Activated gamma-delta T cell (primary cell): Measurements from ENCODE around the gene PPHLN1.
"Not testable (repeated sequence)": the region's sequence is repeated elsewhere in the genome, so short reads cannot be mapped to it uniquely, and the experiment has no call there.

Experiments used
- DNase-seq: peaks from one replicate; lab custom pipeline; 2025; lab: John Stamatoyannopoulos, UW

The PPHLN1 gene

DNA sequence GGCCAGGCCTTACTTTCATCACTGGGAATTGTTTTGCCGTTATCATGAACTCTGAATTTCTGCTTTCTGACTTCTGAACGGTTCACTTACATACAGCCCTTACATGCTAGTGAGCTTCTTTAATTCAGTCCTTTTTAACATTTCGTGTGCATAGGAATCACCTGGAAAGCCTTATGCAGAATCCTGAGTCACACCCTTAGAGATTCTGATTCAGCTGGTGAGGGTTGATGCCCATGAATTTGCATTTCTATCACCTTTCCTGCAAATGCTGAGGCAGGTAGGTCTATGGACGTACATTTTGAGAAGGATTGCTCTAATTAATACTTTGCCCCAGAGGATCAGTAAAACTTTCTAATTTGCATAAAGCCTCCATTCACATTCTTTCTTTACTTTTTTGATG lies 44.0 kb downstream of the PPHLN1 start:
- DNase-seq: no peak

DNA sequence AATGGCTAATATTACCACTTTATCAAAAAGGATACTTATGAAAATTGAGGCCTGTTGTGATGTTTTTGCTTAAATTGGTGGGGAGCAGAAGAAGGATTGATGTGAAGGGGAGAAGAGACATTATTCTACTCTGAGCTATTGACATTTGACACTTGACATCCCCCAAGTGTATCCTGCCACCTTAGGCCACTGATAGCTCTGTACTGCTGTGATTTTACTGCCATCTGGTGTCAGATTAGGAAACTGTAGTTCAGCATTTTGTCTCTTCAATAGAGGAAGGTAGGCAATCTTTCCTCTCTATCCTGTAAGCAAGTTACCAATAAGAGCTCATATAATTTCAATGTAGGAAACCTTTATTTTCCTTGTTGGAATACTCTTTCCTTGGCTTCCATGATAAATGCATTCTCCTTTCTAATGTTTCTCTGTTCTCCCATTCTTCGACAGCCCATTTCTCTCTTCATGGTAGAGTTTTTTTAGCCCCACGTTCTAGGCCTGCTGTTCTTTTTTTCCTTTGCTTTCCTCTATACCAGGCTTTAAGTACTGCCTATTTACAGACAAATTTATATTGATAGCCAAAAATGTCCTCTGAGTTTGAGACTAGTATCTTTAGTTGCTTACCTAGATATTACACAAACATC lies 46.3 kb downstream of the PPHLN1 start:
- DNase-seq: no peak

DNA sequence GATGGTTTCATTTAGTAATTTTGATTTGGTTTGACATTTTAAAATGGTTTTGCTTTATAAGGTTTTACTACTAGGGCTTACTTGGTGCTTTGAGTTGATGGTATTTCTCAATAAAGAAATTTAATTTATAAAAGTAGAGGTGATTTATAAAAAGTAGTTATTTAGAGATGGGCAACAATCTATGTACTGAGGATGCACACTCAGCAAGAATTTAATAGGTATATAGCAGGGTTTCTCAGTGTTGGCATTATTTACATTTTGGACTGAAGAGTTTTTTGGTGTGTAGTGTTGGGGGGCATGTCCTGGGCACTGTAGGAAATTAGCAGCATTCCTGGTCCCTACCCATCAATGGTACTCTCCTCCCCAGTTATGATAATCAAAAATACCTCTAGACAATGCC lies 47.7 kb downstream of the PPHLN1 start:
- no peak for DNase-seq

DNA sequence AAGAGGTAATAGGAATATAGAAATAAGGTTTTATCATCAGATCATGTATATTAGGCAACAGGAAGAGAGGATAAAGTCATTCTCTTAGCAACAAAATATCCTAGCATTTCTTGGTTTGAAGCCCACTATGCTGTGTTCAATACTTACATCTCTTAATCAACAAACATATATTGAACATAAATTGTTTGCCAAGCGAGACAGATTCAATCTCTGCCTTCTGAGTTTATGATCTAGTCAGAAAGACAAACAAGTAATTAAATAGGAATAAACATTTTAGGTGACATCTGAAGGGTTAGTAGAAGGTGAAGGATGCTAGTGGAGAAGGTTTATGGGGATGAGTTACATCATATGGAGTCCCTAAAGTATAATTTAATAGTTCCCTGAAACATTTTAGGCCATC lies 54.8 kb downstream of the PPHLN1 start:
- DNase-seq: no peak

DNA sequence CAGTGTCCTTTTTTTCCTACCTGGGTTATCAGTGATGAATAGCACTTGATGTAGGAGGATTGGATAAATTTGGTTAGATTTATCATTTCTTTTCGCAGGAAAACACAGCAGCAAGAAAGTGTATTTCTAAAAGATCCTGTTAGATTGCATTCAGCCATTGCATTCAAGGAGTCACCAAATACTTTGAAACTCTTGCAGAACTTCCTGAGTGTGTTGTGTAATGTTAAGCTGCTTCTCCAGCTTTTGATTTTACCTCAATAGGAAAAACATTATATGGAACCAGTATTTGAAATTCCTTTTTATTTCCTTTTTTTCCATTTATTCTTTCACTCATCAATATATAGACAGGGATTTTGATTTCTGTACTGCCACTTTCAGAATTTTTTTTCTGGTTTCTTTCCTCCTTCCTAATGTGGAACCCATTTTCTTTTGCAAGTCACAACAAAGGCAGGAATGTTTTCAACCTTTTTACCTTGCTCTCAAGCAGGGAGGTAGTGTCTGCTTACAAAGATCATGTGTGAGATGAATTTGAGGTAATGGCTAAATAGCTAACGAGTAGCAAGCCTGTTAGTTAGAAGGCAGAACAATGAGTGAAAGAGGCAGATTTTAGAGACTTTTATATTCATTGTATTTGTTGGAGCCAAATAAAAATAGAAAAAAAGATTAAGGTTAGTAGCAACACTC lies 56.2 kb downstream of the PPHLN1 start:
- DNase-seq: no peak

DNA sequence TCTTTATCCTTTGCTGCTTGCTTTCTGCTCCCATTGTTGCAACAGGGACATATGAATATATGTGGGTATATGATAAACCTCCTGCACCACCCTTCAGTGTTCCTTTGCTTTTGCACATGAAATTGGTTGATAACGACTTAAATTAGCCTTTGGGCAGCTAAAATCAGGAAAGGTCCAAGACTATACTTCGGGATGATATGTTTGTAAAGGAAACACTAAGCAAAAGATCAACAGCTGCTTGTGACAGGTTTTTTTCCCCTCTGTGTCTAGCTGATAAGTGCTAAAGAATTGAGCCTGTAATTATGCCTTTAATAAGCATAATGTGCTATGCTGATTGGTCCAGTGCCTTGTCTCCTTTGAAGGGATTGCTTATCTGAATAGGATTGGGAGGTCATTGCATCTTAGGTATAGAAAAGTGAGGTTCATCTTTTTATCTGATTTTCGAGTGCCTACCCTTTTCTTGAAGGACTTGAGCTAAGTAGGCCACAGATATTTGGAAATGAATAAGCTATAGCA lies 59.4 kb downstream of the PPHLN1 start:
- no peak for DNase-seq

DNA sequence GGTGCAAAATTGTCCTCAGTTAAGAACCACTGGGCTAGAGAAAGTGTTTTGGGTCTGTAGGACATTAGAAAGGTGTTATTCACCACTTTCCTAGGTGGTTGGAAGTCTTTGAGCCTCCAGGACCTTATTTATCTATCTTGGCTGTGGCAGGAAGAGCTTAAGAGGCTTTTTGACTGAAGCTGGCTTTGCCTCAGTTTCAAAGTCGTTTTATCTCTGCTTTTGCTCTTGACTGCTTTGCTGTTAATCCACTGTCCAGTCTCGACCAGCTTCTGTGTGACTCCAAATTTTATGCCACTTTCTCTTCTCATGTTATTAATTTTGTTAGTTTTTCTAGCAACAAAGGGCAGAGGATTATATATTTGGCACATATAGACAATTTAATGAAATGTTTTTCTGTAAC lies 60.3 kb downstream of the PPHLN1 start:
- DNase-seq: no peak

DNA sequence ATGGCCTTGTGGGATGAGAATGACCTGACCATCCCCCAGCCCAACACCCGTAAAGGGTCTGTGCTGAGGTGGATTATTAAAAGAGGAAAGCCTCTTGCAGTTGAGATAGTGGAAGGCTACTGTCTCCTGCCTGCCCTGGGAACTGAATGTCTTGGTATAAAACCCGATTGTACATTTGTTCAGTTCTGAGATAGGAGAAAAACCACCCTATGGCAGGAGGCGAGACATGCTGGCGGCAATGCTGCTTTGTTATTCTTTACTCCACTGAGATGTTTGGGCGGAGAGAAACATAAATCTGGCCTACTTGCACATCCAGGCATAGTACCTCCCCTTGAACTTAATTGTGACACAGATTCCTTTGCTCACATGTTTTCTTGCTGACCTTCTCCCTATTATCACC lies 62.1 kb downstream of the PPHLN1 start:
- not testable (repeated sequence) for DNase-seq

DNA sequence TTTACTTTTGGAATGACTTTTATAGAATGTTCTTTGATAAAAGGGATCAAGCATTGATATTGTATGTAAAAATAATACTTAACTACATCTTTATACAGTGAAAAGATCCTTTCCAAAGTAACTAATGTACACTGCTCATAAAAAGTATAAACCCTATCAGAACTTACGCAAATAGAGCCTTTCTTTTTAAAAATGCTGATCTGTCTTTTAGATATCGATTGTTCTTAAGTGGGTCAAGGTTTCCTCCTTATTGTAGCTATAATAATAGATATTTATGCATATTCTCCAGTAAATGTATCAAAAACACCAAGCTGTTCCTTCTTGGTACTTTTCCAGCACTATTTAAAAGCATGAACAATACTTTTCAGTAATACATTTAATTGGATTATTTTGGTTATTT lies 68.5 kb downstream of the PPHLN1 start:
- DNase-seq: no peak

DNA sequence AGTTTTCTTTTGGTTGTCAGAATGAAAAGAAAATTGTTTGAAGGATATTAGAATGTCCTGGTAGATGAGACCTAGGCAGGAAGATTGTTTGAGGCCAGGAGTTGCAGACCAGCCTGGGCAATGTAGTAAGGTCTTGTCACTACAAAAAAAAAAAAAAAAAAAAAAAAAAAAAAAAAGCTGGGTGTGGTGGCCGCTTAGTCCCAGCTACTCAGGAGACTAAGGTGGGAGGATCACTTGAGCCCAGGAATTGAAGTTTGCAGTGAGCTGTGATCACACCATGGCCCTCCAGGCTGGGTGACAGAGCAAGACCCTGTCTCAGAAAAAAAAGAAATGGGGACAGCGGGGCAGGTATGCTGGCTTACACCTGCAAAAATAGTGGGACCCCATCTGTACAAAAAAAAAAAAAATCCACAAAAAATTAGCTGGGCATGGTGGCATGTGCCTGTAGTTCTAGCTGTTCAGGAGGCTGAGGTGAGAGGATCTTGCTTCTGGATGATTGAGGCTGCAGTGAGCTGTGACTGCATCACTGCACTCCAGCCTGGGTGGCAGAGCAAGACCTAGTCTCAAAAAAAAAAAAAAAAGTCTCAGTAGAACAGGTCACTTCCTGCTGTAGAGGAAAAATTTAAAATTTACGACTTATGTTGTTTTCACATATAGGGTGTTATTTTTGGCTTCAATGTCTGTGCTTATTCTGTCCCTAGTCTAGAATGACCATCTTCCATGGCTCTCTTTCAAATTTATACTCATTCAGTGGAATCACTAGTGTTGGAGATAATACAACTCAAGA lies 70.7 kb downstream of the PPHLN1 start:
- DNase-seq: no peak

DNA sequence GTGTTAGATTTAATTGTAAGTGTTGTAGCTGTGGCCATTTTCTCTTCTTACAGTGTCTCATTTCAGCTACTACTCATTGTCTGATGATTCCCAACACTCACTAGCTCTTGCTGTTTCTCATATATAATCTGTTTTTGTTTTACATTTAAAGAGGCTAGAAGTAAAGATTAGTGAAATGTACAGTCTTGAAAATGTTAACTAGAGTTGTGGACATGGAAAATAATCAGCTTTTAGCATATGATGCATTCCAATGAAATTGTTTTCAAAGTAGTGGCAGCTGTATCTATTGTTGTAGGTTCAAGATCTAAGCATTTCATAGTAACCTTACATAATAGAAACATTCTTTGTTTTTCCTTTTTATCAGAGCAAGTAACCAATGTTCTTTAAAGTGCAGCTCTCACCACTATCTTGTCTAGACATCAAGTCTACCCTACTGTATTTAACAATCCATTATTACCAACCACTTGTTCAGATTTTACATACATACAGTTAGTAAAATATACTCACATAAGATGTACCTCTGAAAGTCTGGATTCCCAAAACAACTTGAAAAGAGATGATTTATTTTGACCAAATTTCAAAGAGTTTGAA lies 76.9 kb downstream of the PPHLN1 start:
- DNase-seq: no peak

DNA sequence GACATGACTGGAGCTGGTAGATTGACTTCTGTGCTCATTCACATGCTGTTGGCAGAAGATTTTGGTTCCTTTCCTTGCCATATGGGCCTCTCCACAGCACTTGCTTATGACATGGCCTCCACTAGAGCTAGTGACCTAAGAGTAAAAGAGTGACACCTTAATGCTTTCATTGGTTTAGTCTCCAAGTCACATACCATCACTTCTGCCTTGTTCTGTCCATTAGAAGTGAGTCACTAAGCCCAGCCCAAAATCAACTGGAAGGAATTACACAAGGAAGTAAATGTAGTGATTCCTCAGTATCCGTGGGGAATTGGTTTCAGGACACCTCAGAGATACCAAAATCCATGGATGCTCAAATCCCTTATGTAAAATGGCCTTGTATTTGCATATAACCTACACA lies 81.3 kb downstream of the PPHLN1 start:
- DNase-seq: no peak

DNA sequence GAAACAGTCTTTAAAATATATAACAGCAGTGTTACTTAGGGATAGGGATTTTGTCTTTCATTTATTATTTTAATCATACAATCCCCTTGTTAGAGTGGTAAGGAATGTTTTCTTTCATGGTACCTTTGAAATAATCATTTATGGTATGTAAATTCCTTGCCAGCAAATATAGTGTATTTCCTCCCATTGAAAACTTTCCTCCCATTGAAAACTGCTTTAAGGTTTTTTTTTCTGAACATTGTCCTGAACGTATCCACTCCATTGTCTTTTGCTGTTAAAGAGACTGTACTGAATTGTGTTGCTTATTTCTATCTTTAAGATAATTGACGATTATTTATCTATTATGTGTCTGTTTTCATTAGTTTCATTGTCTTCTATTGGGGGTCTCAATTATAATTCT lies 83.5 kb downstream of the PPHLN1 start:
- DNase-seq: no peak

DNA sequence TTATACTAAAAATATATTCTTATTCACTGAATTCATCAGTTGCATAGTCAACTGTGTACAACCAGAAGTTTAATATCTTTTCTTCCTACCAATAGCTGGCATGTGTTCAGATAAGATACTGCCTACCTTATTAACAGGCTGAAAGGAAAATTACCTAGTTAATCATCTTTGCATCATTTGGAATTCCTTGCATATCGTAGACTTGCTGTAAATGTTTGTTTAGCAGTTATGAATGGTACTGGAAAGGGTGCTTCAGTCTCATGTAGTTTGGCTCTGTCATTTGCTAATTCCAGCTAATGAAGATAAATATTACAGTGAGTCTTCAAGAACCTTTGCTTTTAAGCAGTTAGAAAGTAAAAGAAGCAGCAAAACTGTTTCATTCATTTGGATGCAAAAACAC lies 84.4 kb downstream of the PPHLN1 start:
- no peak for DNase-seq

DNA sequence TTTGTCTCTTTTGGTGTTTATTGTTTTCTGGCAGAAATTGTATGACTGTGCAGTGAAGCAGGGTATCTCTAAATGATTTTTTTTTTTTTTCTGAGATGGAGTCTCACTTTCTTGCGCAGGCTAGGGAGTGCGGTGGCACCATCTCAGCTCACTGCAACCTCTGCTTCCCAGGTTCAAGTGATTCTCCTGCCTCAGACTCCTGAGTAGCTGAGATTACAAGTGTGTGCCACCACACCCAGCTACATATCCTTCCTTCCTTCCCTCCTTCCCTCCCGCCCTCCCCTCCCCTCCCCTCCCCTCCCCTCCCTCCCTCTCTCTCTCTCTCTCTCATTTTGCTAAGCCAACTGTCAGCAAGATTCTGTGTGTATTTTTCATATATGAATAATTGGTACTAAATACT lies 94.4 kb downstream of the PPHLN1 start:
- no peak for DNase-seq

DNA sequence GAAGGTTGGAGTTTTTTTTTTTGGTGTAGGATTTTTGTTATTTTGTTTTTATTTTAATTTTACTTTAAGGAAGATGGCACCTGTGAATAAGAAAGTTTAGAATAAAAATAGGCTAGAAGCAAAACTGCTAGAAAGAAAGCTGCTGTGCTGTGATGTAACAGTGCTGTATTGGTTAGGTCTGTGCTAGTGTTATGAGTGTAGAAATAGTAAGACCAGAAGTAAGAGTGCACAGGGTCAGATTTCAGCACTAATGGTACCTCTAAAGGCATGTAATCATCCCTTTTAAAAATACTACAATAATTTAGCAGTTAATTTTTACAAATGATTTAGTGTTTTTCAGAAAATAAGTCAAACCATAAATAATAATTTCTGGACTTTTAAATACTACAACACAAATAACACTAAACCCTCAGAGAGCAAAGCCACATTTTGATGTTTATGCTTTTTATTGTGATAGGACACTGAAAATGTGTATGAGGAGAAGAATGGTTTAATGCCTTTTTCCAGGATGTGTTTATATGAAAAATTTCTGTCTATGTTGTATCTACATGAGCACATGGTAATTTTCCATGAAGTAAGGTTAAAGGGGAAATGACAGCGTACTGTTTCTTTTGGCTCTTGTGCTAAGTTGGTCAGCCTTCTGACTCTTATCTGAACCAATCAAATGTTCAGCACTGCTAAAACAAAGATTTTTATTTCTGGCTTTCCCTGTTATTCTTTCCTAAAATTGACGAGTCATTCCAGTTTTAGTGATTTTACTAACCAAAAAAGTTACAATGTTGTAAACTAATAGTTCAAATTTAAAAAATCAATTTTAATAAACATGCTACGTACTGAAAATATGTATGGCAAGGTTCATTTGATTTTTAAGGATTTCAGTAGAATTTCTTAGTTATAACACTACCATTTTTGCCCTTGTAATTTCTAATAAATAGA lies 96.1 kb downstream of the PPHLN1 start:
- no peak for DNase-seq

DNA sequence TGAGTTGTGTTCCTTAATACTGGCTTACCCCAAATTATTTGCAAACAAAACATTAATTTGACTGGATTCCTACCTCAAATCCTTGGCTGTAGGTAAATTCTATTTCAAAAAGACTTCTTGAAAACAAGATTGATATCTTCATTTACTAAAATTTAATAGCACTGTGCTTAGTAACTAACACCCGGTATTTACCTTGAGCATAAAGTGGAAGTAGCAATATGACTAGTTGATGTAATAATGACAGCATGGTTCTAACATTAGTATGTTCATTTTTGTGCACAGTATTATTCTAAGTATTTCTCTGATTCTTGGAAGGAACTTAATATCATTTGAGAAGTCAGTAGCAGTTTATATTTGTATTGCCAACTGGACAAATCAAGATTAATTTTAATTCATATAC lies 96.8 kb downstream of the PPHLN1 start:
- no peak for DNase-seq

DNA sequence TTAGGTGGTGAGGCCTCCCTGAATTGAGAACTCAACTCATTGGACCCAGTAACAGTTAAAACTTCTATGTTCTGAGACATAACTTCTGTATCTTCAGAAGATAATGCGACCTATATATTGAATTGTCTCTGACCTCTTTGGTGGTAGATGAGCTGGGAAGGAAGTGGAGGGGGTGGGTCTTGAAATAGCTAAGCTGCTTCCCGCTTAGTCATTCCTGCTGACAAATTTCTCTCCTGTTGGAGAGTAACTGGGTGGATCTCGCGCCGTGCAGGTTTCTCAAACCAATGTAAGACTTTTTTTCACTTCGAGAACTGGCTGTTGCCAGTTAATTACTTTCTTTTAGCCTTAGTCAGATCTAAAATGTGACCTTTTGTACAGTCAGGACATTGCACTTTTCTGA lies 100.8 kb downstream of the PPHLN1 start:
- DNase-seq: no peak

DNA sequence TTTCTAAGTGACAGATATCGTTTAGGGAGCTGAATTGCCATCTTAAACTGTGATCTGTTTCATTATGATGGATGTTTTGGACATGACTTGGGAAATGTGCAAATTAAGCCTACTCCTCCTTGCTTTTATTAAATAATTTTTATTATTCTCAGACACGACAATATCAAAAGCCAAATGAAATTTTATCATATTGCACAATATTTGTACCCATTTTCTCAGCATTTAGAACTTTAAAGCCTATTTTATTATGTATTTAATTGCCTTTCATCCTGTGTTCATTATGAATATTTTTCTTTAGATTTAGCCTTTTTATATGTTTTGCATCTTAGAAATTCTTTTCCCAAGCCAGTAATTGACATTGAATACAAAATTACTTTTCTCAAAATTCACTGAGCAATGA lies 102.9 kb downstream of the PPHLN1 start:
- DNase-seq: no peak

DNA sequence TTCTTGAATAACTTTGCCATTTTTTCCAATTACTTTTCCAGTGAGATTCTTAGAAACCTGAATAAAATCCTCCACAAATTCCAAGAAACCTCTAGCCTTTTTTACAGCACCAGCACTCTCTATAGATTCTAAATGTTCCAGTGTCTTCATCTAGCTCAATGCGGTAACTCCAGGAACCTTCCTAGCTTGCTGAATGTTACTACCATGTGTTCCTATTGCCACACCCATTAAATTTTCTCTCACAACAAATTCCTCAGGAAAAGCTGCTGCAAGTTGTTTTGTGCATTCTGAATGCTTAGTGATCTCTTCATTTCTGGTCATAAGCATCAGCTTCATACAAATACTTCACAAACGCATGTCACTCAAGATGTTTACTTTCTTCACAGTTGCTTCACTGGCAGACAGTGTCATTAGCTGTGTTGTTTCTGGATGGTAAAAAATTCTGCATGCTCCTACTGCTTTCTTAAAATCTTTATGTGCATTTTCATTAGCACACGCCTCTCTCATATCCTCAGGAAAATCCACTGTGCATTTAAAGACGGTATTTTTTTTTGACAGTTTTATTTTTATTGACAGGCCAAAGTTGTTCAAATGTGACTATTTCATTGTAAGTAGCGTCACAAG lies 106.7 kb downstream of the PPHLN1 start:
- no peak for DNase-seq

DNA sequence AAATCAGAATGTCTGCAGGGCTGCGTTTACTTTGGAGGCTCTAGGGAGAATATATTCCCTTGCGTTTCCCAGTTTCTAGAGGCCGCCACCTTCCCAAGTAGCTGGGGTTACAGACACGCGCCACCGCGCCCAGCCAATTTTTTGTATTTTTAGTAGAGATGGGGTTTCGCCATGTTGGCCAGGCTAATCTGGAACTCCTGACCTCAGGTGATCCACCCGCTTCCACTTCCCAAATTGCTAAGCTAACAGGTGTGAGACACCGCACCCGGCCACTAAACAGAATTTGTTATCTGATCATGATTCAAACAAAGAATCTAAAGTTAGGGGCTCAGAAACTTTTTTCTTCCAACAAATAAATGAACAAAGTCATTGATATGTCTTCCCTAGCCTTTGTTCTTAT lies 114.6 kb downstream of the PPHLN1 start:
- DNase-seq: no peak
